Measurements from ENCODE around the gene TM6SF1. TPM values are rescaled to one million over a fixed set of nuclear protein-coding genes. Genes with fewer than 3 reads are reported as not detected.
"Not testable (repeated sequence)": the region's sequence is repeated elsewhere in the genome, so short reads cannot be mapped to it uniquely, and the experiment has no call there.

The TM6SF1 gene
- total RNA-seq, 1 donor from 2014 or later = 28.7 TPM

DNA sequence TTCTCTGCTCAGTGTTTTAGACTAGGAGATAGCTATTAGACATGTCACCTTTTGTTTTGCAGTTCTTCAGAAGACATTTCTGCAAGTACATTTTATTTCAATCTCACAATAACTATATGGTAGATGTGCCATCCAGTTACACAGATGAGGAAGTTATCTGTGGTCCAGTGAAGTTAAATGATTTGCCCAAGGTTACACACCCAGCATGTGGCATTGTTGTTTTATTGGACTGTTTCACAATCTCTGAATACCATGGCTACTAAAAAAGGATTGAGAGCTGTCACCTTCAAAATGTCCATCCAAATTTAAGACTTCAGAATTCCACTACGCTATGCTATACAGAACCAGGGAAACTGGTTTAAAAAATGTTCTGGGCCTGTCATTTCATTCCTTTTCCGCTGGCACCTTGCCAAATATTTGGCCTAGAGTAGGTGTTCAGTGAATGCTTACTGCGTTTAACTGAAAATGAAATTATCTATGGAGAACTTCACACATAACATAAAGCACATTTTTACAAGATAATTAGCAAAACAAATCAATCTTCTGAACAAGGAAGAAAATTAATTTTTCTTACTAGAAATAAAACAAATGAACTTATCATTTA is 20.2 kb downstream of the TM6SF1 start:
- Histone ChIP-seq H3K4me3 (ENCODE audit: low read length in 3 of 3) (no peak overlapping the region), H3K27me3 (ENCODE audit: control insufficient read depth in 3 of 3, insufficient read depth in 3 of 3, low read length in 3 of 3) (no peaks in the 10 kb centered on the region), H3K4me1 (ENCODE audit: control insufficient read depth in 3 of 3, insufficient read depth in 3 of 3, low read length in 3 of 3) (no peaks in the 10 kb centered on the region), H3K36me3 (ENCODE audit: control insufficient read depth in 3 of 3, insufficient read depth in 3 of 3, low read length in 3 of 3) (peaks cover 38 to 74% (median 51%) of the 10 kb centered on the region in 3 donors), H3K9ac (ENCODE audit: low read depth in 1 of 3, low read length in 3 of 3) (no peak overlapping the region), H3K27ac (ENCODE audit: low read depth, low read length) (no peak overlapping the region), H3K9me3 (ENCODE audit: control insufficient read depth in 3 of 3, low read length in 3 of 3) (no peaks in the 10 kb centered on the region)

DNA sequence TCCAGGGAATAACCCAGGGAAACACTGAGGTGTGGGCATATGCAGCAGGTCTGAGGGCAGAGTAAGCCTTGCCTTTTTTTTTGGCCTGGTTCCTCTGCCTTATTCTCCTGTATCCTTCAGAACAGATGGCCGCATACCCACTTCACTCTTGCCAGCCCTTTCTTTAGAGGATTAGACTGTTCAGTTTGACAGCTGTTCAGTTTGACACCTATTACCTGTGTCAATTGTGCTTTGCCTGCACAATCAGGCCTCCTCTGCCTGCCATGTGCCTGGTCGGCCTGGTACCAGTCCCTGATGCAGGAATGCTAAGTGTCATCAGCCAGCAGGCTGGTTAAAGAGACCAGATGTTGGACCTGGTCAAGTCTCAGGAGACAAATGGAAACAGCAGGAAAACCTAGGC is 22.3 kb downstream of the TM6SF1 start:
- Histone ChIP-seq H3K27ac (ENCODE audit: low read depth, low read length) (no peak overlapping the region), H3K4me3 (ENCODE audit: low read length in 3 of 3) (no peak overlapping the region), H3K36me3 (ENCODE audit: control insufficient read depth in 3 of 3, insufficient read depth in 3 of 3, low read length in 3 of 3) (peaks cover 38 to 75% (median 50%) of the 10 kb centered on the region in 3 donors), H3K27me3 (ENCODE audit: control insufficient read depth in 3 of 3, insufficient read depth in 3 of 3, low read length in 3 of 3) (no peaks in the 10 kb centered on the region), H3K9ac (ENCODE audit: low read depth in 1 of 3, low read length in 3 of 3) (no peak overlapping the region), H3K4me1 (ENCODE audit: control insufficient read depth in 3 of 3, insufficient read depth in 3 of 3, low read length in 3 of 3) (no peaks in the 10 kb centered on the region), H3K9me3 (ENCODE audit: control insufficient read depth in 3 of 3, low read length in 3 of 3) (no peaks in the 10 kb centered on the region)

DNA sequence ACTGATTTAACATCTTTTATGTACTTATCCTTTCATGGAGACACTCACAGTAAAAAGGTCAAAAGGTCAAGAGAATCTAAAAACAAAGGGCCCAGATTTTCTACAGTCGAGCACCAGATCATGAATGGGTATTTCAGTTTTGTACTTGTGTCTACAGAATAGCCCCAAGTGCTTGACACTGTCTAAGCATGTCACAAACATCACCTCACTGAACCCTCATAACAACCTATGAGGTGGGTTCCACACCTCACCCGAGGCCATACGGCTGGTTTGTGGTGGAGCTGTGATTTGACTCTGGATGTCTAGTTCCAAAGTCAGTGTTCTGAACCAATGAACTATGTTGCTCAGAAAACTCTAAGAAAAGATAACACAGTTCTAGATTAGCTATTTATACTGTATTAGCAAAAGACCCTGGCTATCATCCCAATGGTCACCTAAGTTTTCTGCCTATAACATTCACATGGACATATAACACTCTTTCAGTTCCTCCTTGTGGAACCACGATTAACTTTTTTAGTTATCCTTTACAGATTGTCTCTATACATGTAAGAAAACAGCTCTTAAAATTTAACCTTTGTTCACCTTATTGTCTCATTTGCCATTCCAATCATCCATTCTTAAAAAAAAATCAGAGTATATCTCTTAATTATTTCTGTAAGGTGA is 25.5 kb downstream of the TM6SF1 start:
- no peak overlapping the region for H3K4me3 ChIP-seq (ENCODE audit: low read length in 3 of 3)
- H3K9me3 ChIP-seq (ENCODE audit: control insufficient read depth in 3 of 3, low read length in 3 of 3) = no peaks in the 10 kb centered on the region

DNA sequence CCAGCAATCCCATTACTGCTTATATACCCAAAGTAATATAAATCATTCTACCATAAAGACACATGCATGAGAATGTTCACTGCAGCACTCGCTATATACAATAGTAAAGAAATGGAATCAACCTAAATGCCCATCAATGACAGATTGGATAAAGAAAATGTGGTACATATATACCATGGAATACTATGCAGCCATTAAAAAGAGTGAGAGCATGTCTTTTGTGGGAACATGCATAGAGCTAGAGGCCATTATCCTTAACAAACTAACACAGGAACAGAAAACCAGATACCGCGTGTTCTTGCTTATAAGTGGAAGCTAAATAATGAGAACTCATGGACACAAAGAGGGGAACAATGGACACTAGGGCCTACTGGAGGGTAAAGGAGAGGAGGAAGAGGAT is 34.7 kb downstream of the TM6SF1 start:
- not testable (repeated sequence) for H3K4me1 ChIP-seq (ENCODE audit: control insufficient read depth in 3 of 3, insufficient read depth in 3 of 3, low read length in 3 of 3); H3K27ac ChIP-seq (ENCODE audit: low read depth, low read length); H3K9me3 ChIP-seq (ENCODE audit: control insufficient read depth in 3 of 3, low read length in 3 of 3); H3K27me3 ChIP-seq (ENCODE audit: control insufficient read depth in 3 of 3, insufficient read depth in 3 of 3, low read length in 3 of 3); H3K4me3 ChIP-seq (ENCODE audit: low read length in 3 of 3); H3K9ac ChIP-seq (ENCODE audit: low read depth in 1 of 3, low read length in 3 of 3)
- H3K36me3 ChIP-seq (ENCODE audit: control insufficient read depth in 3 of 3, insufficient read depth in 3 of 3, low read length in 3 of 3) = peaks cover 0 to 13% (median 11%) of the 10 kb centered on the region in 3 donors

More for the DNA sequence above, 25.5 kb downstream of the TM6SF1 start:
- no peak overlapping the region for H3K9ac ChIP-seq (ENCODE audit: low read depth in 1 of 3, low read length in 3 of 3)
- H3K27me3 ChIP-seq (ENCODE audit: control insufficient read depth in 3 of 3, insufficient read depth in 3 of 3, low read length in 3 of 3) = no peaks in the 10 kb centered on the region
- peaks cover 36 to 63% (median 43%) of the 10 kb centered on the region in 3 donors for H3K36me3 ChIP-seq (ENCODE audit: control insufficient read depth in 3 of 3, insufficient read depth in 3 of 3, low read length in 3 of 3)
- H3K27ac ChIP-seq (ENCODE audit: low read depth, low read length) = no peak overlapping the region
- no peaks in the 10 kb centered on the region for H3K4me1 ChIP-seq (ENCODE audit: control insufficient read depth in 3 of 3, insufficient read depth in 3 of 3, low read length in 3 of 3)

DNA sequence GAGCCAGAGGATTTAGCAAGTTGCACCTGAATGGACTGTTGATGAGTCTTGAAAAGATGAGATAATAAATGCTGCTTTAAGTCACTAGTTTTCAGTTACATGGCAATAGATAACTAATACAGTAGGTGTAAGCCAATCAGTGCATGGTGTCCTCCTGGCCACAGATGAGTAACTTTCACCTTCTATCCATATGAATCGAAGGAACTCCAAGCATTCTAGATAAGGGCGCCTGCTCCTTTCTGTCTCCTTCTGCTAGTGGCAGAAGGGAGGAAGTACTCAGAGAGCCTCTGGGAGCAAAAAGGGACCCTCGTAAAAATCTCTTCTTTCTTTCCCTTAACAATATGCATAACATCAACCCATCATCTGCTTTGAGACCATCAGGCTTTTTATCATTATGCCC is 37.3 kb downstream of the TM6SF1 start:
- Histone ChIP-seq H3K4me1 (ENCODE audit: control insufficient read depth in 3 of 3, insufficient read depth in 3 of 3, low read length in 3 of 3) (no peaks in the 10 kb centered on the region), H3K27ac (ENCODE audit: low read depth, low read length) (no peak overlapping the region), H3K9ac (ENCODE audit: low read depth in 1 of 3, low read length in 3 of 3) (no peak overlapping the region), H3K4me3 (ENCODE audit: low read length in 3 of 3) (no peak overlapping the region), H3K27me3 (ENCODE audit: control insufficient read depth in 3 of 3, insufficient read depth in 3 of 3, low read length in 3 of 3) (no peaks in the 10 kb centered on the region), H3K36me3 (ENCODE audit: control insufficient read depth in 3 of 3, insufficient read depth in 3 of 3, low read length in 3 of 3) (peaks cover 0 to 15% (median 6%) of the 10 kb centered on the region in 3 donors), H3K9me3 (ENCODE audit: control insufficient read depth in 3 of 3, low read length in 3 of 3) (no peaks in the 10 kb centered on the region)

DNA sequence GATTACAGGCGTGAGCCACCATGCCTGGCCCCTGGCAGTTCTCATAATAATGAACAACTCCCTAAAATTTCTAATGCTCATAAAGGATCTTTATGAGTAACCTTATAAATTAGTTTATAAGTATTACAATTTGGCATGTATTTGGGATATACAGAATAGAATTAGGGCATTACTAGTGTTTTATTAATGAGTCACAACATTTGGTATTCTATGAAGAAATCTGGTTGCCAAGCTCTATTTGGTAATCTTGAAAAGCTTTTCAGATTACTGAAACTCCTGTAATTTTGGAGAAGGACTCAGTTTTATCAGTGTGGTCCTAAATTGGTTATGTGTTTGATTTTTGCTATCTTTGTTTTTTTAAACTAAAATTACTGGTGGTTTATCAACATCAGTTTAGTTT is 45.8 kb downstream of the TM6SF1 start:
- Histone ChIP-seq H3K9me3 (ENCODE audit: control insufficient read depth in 3 of 3, low read length in 3 of 3) (no peaks in the 10 kb centered on the region), H3K27me3 (ENCODE audit: control insufficient read depth in 3 of 3, insufficient read depth in 3 of 3, low read length in 3 of 3) (no peaks in the 10 kb centered on the region), H3K27ac (ENCODE audit: low read depth, low read length) (no peak overlapping the region), H3K4me3 (ENCODE audit: low read length in 3 of 3) (no peak overlapping the region), H3K36me3 (ENCODE audit: control insufficient read depth in 3 of 3, insufficient read depth in 3 of 3, low read length in 3 of 3) (peaks cover 0 to 9% (median 3%) of the 10 kb centered on the region in 3 donors), H3K9ac (ENCODE audit: low read depth in 1 of 3, low read length in 3 of 3) (no peak overlapping the region), H3K4me1 (ENCODE audit: control insufficient read depth in 3 of 3, insufficient read depth in 3 of 3, low read length in 3 of 3) (no peaks in the 10 kb centered on the region)

DNA sequence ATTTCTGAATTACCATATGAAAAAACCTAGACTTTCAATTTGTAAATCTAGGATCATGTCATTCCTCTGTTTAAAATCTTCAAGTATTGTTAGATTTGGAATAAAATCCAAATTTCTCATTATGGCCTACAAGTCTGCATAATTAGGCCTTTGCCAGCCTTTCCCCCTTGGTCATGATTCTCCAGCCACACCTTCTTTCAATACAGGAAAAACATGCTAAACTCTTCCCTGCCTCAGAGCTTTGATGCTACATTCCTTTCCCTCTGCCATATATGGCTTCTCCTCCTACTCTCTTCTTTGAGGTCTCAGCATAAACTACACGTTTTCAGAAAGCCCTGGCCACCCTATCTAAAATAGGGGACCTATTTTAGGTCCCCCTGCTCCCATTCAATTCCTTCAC is 48.5 kb downstream of the TM6SF1 start:
- no peak overlapping the region for H3K4me3 ChIP-seq (ENCODE audit: low read length in 3 of 3)
- no peak overlapping the region for H3K27ac ChIP-seq (ENCODE audit: low read depth, low read length)
- H3K4me1 ChIP-seq (ENCODE audit: control insufficient read depth in 3 of 3, insufficient read depth in 3 of 3, low read length in 3 of 3) = no peaks in the 10 kb centered on the region
- no peak overlapping the region for H3K9ac ChIP-seq (ENCODE audit: low read depth in 1 of 3, low read length in 3 of 3)
- H3K9me3 ChIP-seq (ENCODE audit: control insufficient read depth in 3 of 3, low read length in 3 of 3) = no peaks in the 10 kb centered on the region
- no peaks in the 10 kb centered on the region for H3K27me3 ChIP-seq (ENCODE audit: control insufficient read depth in 3 of 3, insufficient read depth in 3 of 3, low read length in 3 of 3)
- peaks cover 0 to 15% (median 0%) of the 10 kb centered on the region in 3 donors for H3K36me3 ChIP-seq (ENCODE audit: control insufficient read depth in 3 of 3, insufficient read depth in 3 of 3, low read length in 3 of 3)

DNA sequence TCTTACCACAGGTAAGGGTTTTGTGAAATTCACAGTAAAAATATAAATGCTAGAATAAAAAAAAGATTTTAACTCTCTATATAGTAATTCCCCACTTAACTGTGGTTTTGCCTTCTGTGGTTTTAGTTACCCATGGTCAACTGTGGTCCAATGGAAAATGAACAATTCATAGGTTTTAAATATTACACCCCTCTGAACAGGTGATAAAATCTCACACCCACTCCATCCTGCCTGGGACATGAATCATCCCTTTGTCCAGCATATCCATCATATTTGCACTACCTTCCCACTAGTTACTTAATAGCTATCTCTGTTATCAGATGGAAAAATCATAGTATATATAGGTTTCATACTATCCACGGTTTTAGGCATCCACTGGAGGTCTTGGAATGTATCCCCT is 50.9 kb downstream of the TM6SF1 start:
- H3K27me3 ChIP-seq (ENCODE audit: control insufficient read depth in 3 of 3, insufficient read depth in 3 of 3, low read length in 3 of 3) = no peaks in the 10 kb centered on the region
- H3K4me3 ChIP-seq (ENCODE audit: low read length in 3 of 3) = no peak overlapping the region
- peaks cover 0 to 15% (median 0%) of the 10 kb centered on the region in 3 donors for H3K36me3 ChIP-seq (ENCODE audit: control insufficient read depth in 3 of 3, insufficient read depth in 3 of 3, low read length in 3 of 3)
- H3K9ac ChIP-seq (ENCODE audit: low read depth in 1 of 3, low read length in 3 of 3) = no peak overlapping the region
- H3K9me3 ChIP-seq (ENCODE audit: control insufficient read depth in 3 of 3, low read length in 3 of 3) = no peaks in the 10 kb centered on the region
- no peak overlapping the region for H3K27ac ChIP-seq (ENCODE audit: low read depth, low read length)
- no peaks in the 10 kb centered on the region for H3K4me1 ChIP-seq (ENCODE audit: control insufficient read depth in 3 of 3, insufficient read depth in 3 of 3, low read length in 3 of 3)

DNA sequence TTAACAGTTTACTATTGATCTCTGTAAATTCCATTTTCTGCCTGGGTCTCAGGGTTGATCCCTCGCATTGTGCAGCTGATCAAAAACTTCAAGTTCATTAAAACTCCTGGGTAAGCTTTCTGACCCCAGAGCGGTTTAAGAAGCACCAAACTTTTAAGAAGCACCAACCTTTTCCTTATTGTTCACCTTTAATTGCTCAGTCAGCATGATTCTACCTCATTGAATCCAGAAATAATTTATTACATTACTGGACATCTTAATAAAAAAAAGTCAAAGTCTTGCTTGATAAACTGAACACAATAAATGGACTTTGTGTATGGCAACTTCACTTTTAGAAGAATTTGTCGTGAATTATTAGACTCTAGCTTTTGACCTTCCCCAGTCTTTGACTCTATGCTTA is 53.3 kb downstream of the TM6SF1 start:
- Histone ChIP-seq H3K9me3 (ENCODE audit: control insufficient read depth in 3 of 3, low read length in 3 of 3) (no peaks in the 10 kb centered on the region), H3K27me3 (ENCODE audit: control insufficient read depth in 3 of 3, insufficient read depth in 3 of 3, low read length in 3 of 3) (no peaks in the 10 kb centered on the region), H3K36me3 (ENCODE audit: control insufficient read depth in 3 of 3, insufficient read depth in 3 of 3, low read length in 3 of 3) (peaks cover 0 to 15% (median 0%) of the 10 kb centered on the region in 3 donors), H3K4me3 (ENCODE audit: low read length in 3 of 3) (no peak overlapping the region), H3K4me1 (ENCODE audit: control insufficient read depth in 3 of 3, insufficient read depth in 3 of 3, low read length in 3 of 3) (no peaks in the 10 kb centered on the region), H3K27ac (ENCODE audit: low read depth, low read length) (no peak overlapping the region), H3K9ac (ENCODE audit: low read depth in 1 of 3, low read length in 3 of 3) (no peak overlapping the region)

DNA sequence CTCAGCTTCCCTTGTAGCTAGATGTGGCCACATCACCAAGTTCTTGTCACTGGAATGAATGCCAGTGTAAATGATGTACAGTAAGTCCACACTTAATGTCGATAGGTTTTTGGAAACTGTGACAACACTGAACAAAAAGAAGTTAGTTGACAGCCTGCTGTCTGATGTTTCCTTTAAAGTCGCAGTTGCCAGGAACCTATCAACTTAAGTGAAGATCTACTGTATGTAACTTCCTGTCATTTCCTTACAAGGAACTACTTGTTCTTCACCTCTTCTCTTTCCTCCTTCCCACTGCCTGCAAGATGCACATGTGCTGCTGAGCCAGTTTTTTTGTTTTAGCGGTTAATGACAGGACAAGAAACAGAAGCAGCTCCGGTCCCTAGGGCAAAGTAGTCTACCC is 55.6 kb downstream of the TM6SF1 start:
- Histone ChIP-seq H3K36me3 (ENCODE audit: control insufficient read depth in 3 of 3, insufficient read depth in 3 of 3, low read length in 3 of 3) (peaks cover 0 to 7% (median 0%) of the 10 kb centered on the region in 3 donors), H3K27me3 (ENCODE audit: control insufficient read depth in 3 of 3, insufficient read depth in 3 of 3, low read length in 3 of 3) (no peaks in the 10 kb centered on the region), H3K27ac (ENCODE audit: low read depth, low read length) (no peak overlapping the region), H3K9ac (ENCODE audit: low read depth in 1 of 3, low read length in 3 of 3) (no peak overlapping the region), H3K4me3 (ENCODE audit: low read length in 3 of 3) (no peak overlapping the region), H3K4me1 (ENCODE audit: control insufficient read depth in 3 of 3, insufficient read depth in 3 of 3, low read length in 3 of 3) (no peaks in the 10 kb centered on the region), H3K9me3 (ENCODE audit: control insufficient read depth in 3 of 3, low read length in 3 of 3) (no peaks in the 10 kb centered on the region)

All from skeletal muscle tissue (tissue), 4 donors.